GM21447 (cell line): ENCODE measurements around the gene KDM3B.
A peak's percentile ranks its signal among the peaks of the same experiment; 100 is the strongest.

Source experiments
- ATAC-seq: cut with Tn5 transposase; IDR thresholded peaks from one replicate; pipeline ENCODE4 v1.9.1; 2021; ENCODE audit not compliant: unreplicated experiment

KDM3B gene

DNA sequence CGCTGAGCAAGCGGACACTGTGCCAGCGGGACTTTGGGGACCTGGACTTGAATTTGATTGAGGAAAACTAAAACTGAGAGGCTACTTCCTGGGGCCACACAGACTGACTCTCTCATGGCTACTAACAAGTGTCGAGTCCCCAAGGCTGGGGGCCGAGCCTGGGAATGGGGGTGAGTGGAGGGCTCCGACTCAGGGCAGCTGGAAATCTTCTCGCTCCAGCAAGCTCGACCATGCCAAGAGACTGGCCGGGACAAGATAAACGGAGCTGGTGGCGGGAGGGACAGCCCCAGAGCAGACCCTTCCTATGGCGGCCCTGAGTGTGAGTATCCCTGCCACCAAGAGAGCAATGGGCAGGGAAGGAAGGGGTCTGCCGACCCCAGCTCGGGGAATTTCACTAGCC lies 5.6 kb upstream of the KDM3B start:
- no peak for ATAC-seq

DNA sequence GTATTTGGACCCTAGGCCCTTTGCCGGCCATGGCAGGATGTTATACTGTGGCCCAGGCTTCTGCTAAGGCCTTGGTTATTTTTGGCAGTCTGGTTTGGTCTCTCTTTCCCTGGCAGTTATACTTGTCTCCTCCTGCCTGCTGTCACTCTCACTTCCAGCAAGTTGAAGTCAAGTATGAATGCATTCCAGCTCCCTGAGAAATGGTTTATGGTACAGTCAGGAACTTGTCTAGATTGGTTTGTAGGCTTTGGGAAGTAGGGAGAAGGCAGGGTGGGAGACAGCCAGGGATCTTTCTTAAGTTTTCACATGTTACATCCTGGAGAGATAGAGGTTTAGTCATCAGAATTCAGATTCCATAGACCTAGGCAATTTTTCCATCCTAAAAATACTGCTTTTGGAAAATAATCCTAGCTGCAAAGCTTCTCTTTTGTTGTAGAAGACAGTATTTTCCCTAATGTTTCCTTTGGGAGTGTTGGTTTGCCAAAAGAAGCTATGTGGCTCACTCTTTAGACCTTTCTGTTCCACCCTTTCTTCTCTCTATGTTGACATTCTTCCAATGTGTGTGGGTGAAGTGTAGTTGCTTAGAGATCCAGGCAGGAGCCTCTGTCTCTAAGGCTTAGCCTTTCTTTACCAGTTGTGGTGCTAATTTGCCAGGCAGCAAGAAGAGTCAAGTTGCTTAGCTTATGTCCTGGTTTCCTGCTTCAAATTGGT lies 2.5 kb upstream of the KDM3B start:
- no peak for ATAC-seq

DNA sequence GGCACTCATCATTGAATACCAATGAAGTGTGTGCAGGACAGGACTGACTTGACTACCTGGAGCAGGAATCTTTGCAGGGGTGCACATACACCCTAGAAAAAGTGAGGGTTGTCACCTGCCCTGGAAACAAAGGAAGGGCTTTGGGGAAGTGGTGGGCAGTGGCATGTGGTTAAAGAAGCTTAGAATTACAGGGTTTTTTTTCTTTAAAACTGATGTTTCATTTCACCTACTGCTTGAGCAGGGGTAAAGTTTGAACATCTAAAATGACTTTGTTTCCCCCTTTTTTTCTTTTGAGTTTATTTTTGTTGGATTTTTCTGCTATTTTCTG lies 2.0 kb upstream of the KDM3B start:
- ATAC-seq = no peak

DNA sequence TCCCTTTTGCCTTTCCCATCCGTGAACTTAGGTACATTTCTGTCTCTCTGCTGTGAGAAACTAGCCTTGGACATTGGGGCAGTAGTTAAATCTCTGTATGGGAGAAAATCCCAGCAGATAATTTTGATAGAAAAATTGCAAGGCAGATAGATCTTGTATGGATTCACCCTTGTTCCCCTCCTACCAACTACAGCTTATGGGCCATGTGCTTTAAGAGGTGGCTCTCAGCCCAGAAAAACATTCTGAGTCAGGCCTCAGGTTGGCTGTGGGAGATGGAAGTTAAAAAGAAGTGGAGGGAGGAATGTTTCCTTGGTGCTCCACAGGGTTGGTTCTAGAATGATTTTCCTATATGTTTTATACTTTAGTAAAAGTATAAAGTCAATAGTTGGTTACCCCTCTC lies 1.4 kb upstream of the KDM3B start:
- ATAC-seq = no peak

DNA sequence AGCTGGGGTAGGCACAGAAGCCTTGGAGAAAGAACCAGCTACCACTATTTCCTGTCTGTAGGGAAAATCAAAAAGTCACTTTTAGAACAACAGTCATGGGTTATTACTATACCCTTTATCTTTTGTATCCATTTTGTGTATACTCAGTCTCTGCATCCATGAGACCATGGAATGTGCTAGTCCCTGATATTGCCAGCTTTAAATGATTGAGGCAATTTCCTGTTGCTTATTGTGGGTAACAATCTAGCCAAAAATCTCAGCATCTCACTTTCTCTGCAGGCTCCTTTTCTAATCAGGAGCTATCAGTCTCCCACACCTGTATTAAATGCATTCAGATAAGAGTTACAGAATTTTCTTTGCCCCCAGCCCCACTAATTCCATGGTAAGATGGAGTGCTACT lies 968 bp upstream of the KDM3B start:
- ATAC-seq = no peak

DNA sequence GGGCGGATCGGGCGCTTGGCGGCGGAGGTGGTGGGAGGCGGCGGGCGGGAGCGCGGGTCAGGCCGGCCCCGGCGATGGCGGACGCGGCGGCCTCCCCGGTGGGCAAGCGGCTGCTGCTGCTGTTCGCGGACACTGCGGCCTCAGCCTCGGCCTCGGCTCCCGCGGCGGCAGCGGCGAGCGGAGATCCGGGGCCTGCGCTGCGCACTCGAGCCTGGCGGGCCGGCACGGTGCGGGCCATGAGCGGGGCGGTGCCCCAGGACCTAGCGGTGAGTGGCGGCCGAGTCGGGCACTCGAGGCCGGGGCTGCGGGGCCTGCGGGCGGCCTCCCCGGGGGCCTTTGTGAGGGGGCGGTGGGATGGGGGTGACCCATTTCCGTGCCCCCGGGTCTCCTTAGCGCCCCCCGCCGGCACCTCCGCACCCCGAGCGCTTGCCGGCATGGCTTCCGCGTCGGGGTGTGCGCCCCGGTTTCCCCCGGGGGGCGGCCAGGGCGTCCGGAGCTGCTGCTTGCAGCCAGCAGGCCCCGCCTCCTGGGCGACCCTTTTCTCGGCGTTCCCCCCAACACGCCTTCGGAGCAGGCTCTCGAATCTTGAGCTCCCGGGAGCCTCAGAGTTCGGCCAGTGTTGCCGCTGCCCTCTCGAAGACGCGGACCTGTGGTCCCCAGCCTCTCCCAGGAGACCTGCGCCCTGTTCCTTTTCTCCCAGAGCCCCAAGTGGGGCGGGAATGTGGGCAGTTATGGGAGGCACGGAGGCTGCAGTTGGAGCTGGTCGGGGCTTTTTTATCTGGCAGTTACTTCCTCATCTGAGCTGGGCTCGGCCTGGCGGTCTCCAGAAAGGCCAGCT lies 456 bp downstream of the KDM3B start:
- ATAC-seq = peak; percentile 39

DNA sequence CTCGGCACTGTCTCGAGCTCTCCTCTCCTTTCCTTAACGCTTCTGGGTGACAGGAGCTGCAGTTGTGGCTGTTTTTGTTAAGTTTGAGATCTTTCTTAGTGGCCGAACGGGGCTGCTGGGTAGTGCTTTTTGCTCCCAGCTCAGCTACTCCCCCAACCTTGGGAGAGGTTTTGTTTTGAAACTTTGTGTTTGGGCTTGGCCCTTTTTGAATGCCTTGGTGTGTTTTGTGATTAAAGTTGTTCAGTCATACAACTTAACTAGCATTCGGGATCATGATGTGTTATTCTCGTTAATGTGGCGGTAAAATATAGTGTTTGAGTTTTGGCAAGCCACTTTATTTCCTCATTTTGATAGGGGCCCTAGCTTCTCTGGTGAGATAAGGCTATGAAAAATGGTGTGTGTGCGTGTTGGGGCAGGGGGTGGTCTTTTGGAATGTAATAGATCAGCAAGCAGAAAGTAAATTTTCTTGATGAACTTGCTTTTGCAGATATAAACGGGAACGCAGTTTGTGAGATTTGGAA lies 1.1 kb downstream of the KDM3B start:
- no peak for ATAC-seq

DNA sequence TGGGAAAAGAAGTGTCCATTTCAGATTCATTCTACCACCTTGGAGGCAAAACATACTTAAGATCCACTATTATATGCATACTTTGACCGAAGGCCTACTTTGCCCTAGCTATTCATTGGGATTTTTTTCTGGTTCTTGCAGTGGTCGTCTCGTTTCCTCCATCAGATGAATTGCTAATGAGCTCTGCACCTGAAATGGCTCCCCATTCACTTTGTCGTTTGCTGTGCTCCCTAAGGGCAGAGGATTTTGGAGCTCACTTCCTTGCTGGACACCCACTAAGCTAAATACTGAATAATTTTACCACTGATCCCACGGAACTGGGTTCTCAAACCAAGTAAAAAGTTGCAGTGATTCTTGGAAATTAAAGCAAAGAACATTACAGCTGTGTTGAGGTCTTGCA lies 1.9 kb downstream of the KDM3B start:
- ATAC-seq = no peak

DNA sequence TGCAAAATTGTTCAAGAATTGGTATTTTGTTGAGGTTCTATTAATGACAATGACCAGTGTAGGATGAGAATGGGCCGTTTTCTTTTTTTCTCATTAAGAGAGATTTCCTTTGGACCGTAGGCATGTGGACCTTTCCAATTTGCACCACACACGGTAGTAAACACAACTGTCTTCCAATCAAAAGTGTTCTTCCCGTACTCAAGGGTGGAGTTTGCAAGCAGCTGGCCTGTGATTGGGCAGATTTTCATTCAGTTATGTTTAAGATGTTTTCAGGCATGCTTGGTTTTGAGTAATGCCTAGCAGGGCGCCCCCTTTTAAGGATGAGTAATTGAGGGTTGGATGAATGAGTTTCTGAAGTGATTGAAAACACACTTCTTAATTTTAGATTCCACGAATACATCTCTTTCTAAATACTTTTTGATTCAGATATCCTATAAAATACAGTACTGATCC lies 2.5 kb downstream of the KDM3B start:
- ATAC-seq = peak; percentile 50

DNA sequence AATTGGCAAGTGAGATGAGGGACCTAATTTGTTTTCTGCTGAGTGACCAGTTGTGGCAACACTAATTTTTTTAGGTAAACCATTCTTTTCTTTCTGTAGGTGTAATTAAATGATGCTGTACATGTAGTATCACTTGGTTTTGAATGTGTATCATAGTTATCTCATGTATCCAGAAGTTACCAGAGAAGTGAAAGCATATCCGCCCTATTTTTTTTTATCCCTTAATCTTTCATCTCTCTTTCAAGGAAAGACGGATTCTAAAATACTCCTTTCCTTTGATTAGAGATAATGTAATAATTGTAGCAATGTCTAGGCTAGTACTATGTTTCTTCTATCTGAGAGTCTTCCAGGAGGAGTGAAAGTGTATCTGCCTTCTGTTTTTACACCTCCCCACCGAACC lies 7.1 kb downstream of the KDM3B start:
- ATAC-seq = no peak

DNA sequence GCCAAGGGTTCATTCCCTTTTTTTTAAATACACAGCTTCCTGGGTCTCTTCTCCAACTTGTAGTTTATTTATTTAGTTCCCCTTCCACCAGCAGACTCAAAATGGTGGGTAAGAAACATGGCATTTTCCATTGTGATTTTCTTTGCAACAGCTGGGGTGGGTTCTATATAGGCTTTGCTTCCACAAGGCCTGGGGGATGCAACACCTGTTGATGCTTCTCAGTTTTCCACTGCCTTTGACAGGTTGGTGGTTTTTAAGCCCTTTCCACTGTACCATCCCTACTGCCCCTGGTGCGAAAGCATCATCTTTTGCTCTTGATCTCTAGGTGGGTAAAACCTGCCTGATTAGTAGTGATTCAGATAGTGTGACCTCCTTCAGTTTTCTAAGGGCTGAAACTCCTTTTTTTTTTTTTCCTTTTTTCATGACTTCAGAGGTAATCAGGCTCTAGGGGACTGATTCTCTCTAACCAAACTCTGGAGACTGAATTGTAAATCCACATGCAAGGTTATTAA lies 8.5 kb downstream of the KDM3B start:
- no peak for ATAC-seq

DNA sequence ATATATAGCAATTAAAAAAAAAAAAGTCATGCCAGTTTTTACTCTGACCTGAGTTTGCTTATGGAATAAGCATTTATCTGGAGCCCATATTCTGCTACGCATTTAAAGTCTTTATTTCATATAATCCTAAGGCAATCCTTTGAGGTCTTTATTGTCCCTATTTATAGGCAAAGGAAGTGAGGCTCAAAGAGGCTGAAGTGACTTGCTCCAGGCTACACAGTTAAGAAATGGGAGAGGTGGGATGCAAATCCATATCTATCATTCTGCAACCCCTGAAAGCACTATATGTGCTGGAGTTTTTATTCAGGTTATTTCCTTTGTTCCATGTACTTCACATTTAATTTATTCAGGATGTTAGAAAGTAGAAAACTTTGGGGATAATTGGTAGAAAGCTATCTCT lies 12.1 kb downstream of the KDM3B start:
- ATAC-seq = no peak

DNA sequence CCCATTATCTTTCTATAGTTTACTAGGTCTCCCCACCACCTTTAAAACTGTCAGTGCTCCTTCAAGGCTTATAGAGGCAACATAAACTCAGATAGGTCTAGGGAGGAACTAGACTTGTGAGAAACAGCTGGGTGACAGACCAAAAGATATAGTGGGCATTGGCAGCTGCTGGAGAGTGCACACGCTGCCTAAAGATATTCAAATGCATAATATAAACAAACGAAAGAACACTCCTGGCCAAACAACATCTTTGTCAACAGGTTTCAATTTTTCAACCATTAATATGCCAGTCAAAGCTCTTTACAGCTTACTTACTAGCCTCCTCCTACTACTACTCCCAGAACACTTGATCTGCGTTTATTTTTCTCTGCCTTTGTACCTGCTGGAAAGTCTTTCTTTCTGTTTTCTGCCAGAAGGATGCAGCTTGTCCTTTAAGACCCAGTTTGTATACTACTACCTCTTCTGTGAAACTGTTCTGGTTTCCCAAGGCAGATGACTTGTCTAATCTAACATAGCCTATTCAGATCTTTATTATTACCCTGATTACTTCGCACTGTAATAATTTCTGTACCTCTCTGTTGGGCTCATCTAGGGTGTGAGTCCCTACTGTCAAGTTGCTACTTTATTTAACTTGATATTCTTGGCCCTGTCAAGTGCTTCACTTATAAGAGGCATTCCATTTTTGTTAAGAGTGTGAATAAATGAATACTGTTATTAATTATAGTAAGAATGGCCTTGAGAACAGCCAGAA lies 14.3 kb downstream of the KDM3B start:
- no peak for ATAC-seq

DNA sequence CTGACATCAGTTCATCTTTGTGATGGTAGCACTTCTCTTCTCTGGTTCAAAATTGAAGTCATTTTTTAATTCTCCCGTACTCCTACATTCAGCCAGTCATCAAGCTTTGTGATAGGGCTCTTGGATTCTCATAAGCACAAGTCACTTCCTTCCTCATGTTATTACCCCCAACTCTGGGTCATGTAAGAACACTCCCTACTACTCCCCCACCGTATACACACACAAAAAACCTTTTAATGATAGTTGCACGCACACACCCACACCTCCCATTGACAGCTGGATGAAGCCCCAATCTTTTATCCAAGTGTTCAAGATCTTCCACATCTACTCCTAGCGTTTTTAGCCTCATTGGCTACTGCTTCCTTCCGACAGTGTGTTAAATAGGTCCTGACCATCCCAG lies 16.8 kb downstream of the KDM3B start:
- no peak for ATAC-seq

DNA sequence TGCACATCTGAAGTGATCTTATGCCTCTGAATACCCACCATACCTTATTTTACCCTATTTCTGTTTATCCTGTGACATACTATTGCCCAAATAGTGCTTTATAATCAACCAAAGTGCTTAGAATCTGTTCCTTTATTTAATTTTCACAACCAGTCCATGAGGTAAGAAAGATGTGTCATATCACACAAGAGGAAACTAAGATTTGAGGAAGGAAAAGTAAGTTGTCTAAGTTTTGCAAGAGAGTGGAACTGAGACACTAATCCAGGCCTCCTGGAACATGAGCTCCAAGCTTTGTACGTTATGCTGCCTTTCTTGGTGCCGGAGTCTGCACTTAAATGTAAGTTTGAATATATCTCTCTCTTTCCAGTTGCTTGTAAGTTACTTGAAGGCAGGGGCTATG lies 17.2 kb downstream of the KDM3B start:
- no peak for ATAC-seq

DNA sequence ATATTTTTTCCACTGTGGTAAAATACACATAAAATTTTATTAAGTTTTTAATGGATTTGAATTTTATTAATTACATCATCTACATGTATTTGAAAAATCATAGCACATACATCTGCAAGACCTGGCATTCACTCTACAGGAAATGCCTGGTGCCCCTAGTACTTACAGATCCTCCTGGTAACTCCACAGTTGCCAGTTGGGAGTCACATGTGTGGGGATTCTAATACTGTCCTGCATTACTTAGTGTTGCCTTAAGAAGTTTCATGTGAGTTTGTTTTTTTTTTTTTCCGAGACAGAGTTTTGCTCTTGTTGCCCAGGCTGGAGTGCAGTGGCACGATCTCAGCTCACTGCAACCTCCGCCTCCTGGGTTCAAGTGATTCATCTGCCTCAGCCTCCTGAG lies 18.1 kb downstream of the KDM3B start:
- ATAC-seq = no peak

DNA sequence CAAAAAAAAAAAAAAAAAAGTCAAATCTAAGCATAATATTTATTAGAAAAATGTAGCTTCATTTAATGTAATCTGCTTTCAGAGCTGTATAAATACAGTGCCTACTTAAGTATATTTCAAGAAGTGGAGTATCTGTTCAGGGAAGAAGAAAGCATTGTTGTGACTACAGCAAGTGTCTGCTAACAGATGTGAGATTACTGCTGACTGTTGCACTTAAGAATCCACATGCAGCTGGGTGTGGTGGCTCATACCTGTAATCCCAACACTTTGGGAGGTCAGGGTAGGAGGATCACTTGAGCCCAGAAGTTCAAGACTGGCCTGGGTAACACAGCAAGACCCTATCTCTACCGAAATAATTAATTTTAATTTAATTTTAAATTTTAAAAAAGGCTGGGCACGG lies 19.0 kb downstream of the KDM3B start:
- ATAC-seq = no peak

DNA sequence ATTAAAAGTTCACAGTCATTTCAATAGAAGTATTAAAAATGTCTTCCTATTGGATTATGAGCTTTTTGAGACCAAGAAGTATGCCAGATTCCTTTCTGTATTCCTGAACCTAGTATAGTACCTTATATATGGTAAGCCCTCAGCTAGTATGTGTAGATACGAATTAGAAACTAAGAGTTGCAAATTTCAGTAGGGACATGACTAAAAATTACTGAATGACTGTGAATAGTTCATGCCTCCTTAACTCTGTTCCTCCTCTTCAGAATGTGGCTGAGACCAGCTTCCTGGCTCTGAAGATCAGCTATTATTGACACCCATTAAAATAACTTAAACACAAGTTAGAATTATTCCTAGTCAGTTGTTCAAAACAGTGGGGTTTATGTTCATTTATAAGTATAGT lies 19.7 kb downstream of the KDM3B start:
- ATAC-seq = peak; percentile 81

DNA sequence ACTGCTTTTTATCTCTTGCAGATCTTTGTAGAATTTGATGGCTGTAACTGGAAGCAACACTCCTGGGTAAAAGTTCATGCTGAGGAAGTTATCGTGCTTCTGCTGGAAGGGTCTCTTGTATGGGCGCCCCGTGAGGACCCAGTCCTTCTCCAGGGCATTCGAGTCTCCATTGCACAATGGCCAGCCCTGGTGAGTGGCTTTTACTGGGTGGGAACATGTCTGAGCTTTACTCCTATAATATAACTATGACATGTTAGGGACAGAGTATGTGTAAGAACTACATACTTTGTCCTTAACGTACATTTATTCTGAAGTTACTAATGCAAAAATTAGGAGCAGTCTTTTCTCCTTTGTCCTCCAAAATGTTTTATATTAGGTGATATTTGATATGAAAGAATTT lies 20.2 kb downstream of the KDM3B start:
- ATAC-seq = no peak

DNA sequence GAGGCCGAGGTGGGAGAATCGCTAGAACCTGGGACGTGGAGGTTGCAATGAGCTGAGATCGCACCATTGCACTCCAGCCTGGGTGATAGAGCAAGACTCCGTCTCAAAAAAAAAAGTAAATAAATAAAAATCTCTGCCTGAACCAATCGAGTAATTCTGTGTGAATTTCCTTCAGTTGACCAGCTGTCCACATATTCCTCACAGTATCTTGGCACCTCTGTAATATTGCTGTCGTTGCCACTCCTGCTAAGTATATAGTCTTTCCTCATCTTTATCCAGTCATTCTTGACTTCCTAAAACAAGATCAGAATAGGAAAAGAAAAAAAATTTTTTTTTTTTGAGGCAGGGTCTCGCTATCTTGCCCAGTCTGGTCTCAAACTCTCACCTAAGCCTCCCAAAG lies 29.9 kb downstream of the KDM3B start:
- ATAC-seq = no peak

DNA sequence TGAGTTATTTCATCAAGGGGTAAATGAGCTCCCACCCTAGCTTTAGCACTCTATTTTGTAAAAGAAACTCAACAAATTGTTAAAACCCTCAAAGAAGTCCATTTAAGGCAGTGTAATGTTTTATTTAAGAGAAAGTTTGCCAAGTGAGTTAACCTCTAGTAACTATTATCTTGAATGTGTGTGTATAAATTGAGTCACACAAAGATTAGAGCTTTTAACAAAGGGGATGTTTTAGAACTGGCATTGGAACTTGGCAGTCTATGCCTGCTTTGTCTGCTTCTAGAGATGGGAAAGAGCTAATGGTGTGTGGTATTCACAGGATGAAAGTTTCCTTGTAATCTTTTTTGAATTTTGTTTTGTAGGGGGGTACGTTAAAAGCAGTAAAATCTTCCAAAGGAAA lies 33.2 kb downstream of the KDM3B start:
- ATAC-seq = no peak

DNA sequence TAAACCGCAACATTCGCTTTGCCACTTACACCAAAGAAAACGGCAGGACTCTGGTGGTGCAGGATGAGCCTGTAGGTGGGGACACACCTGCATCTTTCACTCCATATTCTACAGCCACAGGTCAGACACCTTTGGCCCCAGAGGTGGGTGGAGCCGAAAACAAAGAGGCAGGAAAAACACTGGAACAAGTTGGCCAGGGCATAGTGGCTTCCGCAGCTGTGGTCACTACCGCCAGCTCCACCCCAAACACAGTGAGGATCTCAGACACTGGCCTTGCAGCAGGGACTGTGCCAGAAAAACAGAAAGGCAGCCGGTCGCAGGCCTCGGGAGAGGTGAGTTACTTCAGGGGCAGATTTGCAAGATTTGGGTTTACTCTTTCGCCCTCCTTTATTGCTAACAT lies 33.8 kb downstream of the KDM3B start:
- no peak for ATAC-seq
